B cell (primary cell): ENCODE data around the gene C1orf74.

ENCODE experiments used
- CTCF ChIP-seq: fragments of 200-600 bp; IDR thresholded peaks from one replicate; pipeline ENCODE4 v1.8.0; 2022; ENCODE audit warnings: antibody characterized with exemption, mild to moderate bottlenecking
- EZH2 ChIP-seq: IDR thresholded peaks from 2 replicates; pipeline ENCODE4 v1.6.1; 2012; ENCODE audit warnings: borderline replicate concordance, low read depth, mild to moderate bottlenecking, moderate library complexity, low read length; ENCODE audit not compliant: insufficient read depth, poor library complexity, severe bottlenecking

GRCh38 chr1:209774592-209774991, 9.8 kb downstream of the C1orf74 start:
- TF ChIP-seq CTCF (no peak), EZH2 (no peak)
